ENCODE measurements around the gene RAB40B. TPM values are rescaled to one million over a fixed set of nuclear protein-coding genes. Genes with fewer than 3 reads are reported as not detected.

The RAB40B gene
- total and polyA plus RNA-seq, 2 experiments from 2014 or later, result 20.0 to 27.8 TPM

GRCh38 chr17:82692268-82692667 lies 6.2 kb downstream of the RAB40B start:
- Histone ChIP-seq H3K4me2 (no peak overlapping the region), H3K36me3 (replicated peaks; ENCODE audit: insufficient read depth, low read depth) (no peaks in the 10 kb centered on the region), H3K9me2 (replicated peaks; ENCODE audit: insufficient read depth) (no peaks in the 10 kb centered on the region), H3K4me1 (ENCODE audit: insufficient read depth) (no peaks in the 10 kb centered on the region), H3K27ac (no peak overlapping the region), H3K4me3 (no peak overlapping the region), H3K79me2 (peaks cover 42% of the 10 kb centered on the region), H3K27me3 (no peaks in the 10 kb centered on the region), H3K9me3 (ENCODE audit: low read depth) (peaks cover 4% of the 10 kb centered on the region), H4K20me1 (ENCODE audit: insufficient read depth, poor library complexity, severe bottlenecking) (no peaks in the 10 kb centered on the region), H2AFZ (no peak overlapping the region)
- no peak for DNase-seq (ENCODE audit: low spot score)
- 94% methylated on average over 15 of the region's 16 CpGs for WGBS (ENCODE audit: low lambda C conversion rate, missing lambda C conversion rate)
- no peak for TF ChIP-seq CTCF (IDR thresholded peaks at IDR 0.05; ENCODE audit: poor library complexity)
- TF ChIP-seq EZH2 (IDR thresholded peaks at IDR 0.05; ENCODE audit: borderline replicate concordance), result no peak
- no peak for TF ChIP-seq EZH2phosphoT487 (IDR thresholded peaks at IDR 0.05; ENCODE audit: low read depth, severe bottlenecking, unreplicated experiment)

GRCh38 chr17:82691714-82692113 lies 6.8 kb downstream of the RAB40B start:
- Histone ChIP-seq H3K36me3 (replicated peaks; ENCODE audit: insufficient read depth, low read depth) (no peaks in the 10 kb centered on the region), H4K20me1 (ENCODE audit: insufficient read depth, poor library complexity, severe bottlenecking) (no peaks in the 10 kb centered on the region), H3K4me3 (no peak overlapping the region), H3K4me1 (ENCODE audit: insufficient read depth) (no peaks in the 10 kb centered on the region), H3K27me3 (no peaks in the 10 kb centered on the region), H3K79me2 (peaks cover 37% of the 10 kb centered on the region), H2AFZ (no peak overlapping the region), H3K9me2 (replicated peaks; ENCODE audit: insufficient read depth) (no peaks in the 10 kb centered on the region), H3K9me3 (ENCODE audit: low read depth) (peaks cover 4% of the 10 kb centered on the region), H3K4me2 (no peak overlapping the region), H3K27ac (no peak overlapping the region)
- TF ChIP-seq EZH2 (IDR thresholded peaks at IDR 0.05; ENCODE audit: borderline replicate concordance), result no peak
- TF ChIP-seq EZH2phosphoT487 (IDR thresholded peaks at IDR 0.05; ENCODE audit: low read depth, severe bottlenecking, unreplicated experiment), result no peak
- no peak for TF ChIP-seq CTCF (IDR thresholded peaks at IDR 0.05; ENCODE audit: poor library complexity)
- DNase-seq (ENCODE audit: low spot score), result no peak
- WGBS (ENCODE audit: low lambda C conversion rate, missing lambda C conversion rate), result 94% methylated on average over 14 of the region's 17 CpGs

- no peak overlapping the region for H2AFZ ChIP-seq
- H4K20me1 ChIP-seq (ENCODE audit: insufficient read depth, poor library complexity, severe bottlenecking), result no peaks in the 10 kb centered on the region
- no peaks in the 10 kb centered on the region for H3K4me1 ChIP-seq (ENCODE audit: insufficient read depth)
- H3K9me2 ChIP-seq (replicated peaks; ENCODE audit: insufficient read depth), result no peaks in the 10 kb centered on the region
- no peak overlapping the region for H3K27ac ChIP-seq
- no peak overlapping the region for H3K4me3 ChIP-seq
- peaks cover 32% of the 10 kb centered on the region for H3K79me2 ChIP-seq
- DNase-seq (ENCODE audit: low spot score), result no peak
- TF ChIP-seq EZH2phosphoT487 (IDR thresholded peaks at IDR 0.05; ENCODE audit: low read depth, severe bottlenecking, unreplicated experiment) (no peak), CTCF (IDR thresholded peaks at IDR 0.05; ENCODE audit: poor library complexity) (no peak), EZH2 (IDR thresholded peaks at IDR 0.05; ENCODE audit: borderline replicate concordance) (no peak)
- peaks cover 4% of the 10 kb centered on the region for H3K9me3 ChIP-seq (ENCODE audit: low read depth)
- no peaks in the 10 kb centered on the region for H3K36me3 ChIP-seq (replicated peaks; ENCODE audit: insufficient read depth, low read depth)
- 83% methylated on average over 18 of the region's 18 CpGs for WGBS (ENCODE audit: low lambda C conversion rate, missing lambda C conversion rate)
- no peaks in the 10 kb centered on the region for H3K27me3 ChIP-seq
- H3K4me2 ChIP-seq, result no peak overlapping the region
Observed at GRCh38 chr17:82690786-82691489, 7.6 kb downstream of the RAB40B start.

Measured in hepatocyte (in vitro differentiated cells).